ENCODE data around the gene CMTM3.
A peak's percentile ranks its signal among the peaks of the same experiment; 100 is the strongest.
"Not testable (repeated sequence)": the region's sequence is repeated elsewhere in the genome, so short reads cannot be mapped to it uniquely, and the experiment has no call there.

The CMTM3 gene

DNA sequence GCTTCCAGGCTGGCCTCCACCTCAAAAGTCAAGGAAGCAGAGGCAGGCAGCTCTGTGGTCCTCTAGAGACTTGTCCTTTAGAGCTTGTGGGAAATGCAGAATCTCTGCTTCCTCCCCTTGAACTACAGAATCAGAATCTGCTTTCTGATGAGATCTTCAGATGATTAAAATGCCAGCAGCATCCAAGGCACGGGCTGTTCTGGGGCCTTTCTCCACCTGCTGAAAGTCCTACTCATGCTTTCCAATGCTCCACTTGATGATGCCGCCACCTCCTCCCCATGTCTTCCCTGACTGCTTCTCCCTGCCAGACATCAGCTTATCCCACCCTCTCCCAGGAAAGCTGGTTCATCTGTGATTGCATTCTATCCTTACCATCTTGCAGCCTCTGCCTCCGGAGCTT, 33.3 kb downstream of the CMTM3 start:
- no peak for DNase-seq

DNA sequence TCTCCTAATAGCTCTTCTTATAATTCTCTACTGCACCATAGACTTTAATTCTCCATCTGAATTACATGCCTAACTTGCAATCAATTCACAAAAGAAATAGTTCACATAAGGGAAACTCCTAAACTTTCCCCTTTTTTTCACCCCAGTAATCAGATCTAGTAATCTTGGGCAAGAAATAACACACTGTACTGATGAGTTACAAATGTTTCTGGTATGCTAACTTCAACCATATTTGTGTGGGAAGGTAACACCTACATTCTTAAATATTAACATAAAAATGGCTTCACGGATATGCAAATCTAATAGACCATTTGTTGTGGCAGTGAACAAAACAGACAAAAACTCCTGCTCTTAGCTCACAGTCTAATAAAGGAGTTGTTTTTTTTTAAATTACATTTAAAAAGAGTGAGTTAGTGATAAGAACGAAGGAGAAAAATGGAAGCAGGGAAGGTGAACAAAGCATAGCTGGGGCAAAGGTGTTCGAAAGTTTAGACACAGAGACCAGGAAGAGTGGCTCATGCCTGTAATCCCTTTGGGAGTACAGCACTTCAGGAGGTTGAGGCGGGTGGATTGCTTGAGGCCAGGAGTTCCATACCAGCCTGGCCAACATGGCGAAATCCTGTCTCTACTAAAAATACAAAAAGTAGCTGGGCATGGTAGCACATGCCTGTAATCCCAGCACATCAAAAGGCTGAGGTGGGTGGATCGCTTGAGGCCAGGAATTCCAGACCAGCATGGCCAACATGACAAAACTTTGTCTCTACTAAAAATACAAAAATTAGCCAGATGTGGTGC, 34.8 kb downstream of the CMTM3 start:
- no peak for DNase-seq

DNA sequence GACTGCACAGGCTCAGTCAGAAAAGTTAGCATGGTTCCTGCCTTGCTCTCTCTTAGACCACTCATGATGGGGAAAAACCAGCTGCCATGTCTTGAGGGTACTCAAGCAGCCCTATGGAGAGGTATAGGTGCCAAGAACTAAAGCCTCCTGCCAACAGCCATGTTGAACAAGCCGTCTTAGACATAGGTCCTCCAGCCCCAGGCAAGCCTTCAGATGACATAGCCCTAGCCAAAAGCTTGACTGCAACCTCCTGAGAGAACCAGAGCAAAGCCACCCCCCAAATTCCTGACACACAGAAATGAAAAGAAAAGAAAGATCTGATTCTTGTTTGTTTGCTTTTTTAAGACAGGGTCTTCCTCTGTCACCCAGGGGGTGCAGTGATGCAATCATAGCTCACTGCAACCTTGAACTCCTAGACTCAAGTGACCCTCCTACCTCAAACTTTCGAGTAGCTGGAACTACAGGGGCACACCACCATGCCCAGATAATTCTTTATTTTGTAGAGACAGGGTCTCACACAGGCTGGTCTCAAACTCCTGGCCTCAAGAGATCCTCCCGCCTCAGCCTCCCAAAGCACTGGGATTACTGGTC, 36.3 kb downstream of the CMTM3 start:
- DNase-seq = no peak

DNA sequence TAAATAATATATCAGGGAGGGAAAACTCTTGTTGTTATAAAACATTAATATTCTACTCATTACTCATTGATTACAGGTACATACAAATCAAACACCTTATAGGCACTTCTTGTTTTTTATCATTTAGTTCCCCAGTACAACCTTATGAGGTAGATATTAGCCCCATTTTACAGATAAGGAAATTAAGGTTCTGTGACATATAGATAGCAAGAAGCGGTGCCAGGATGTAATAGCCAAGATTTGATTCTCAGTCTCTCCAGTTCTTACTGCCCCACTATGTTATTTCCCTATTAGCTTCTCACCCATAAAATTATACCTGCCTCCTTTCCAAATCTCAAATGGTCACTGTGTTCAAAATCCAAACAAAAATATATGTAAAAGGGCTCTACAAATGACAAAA, 36.9 kb downstream of the CMTM3 start:
- DNase-seq = no peak

DNA sequence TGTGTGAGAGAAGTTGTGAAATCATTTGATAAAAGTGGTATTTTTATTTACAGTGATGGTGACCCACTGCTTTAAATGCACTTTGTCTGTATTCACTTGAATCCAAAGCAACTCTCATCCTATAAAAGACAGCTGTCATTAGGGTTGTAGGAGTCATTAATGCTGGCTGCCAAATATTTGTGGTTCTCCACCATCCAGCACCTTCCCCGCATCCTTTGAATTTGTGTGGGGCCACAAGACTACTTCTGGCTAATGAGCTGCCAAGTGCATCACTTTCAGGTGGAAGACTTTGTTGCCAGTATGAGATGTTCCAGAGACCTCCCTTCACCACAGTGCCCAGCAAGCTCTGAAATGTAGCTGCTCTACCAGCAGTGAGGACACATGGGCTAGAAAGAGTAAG, 43.4 kb downstream of the CMTM3 start:
- DNase-seq = no peak

DNA sequence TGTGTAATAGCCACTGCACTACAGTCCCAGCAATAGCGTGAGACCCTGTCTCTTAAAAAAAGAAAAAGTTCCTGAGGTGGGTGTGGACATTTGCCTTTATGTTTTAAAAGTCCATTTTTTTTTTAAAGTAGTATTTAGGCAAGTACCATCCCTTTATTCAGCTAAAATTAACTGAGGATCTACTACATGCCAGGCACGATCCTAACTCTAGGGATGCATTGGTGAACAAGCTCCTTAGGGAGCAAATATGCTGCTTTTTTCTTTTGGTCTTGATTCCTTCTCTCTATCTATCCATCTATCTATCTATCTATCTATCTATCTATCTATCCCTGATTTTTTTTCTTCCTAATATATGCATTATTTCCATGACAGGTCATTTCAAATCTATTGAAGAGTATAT, 44.7 kb downstream of the CMTM3 start:
- DNase-seq = no peak

DNA sequence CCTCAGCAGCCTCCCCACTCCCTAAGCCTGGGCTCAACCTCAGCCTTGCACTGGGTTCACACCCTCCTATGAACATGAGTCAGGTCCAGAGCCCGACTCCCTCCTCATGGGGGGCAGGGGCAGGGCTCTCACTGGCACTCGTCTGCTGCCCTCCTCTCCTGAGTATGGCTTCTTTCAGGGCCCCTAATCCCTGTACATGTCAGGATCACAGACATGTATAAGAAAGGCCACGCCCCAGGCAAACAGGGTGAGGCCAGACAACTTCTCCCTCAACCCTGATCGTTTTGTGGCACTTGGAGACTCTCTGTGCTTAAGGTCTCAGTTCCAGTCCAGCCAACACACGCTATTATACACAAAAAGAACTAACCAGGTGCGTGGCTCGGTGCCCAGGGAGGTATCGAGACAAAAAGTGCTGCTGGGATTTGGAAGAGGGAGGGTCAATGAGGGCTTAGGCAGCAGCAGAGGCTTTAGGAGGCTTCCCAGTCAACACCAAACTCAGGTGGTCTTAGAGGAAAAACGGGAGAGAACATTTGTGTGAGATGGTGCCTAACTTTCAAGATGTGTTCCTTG, 45.2 kb downstream of the CMTM3 start:
- no peak for DNase-seq

DNA sequence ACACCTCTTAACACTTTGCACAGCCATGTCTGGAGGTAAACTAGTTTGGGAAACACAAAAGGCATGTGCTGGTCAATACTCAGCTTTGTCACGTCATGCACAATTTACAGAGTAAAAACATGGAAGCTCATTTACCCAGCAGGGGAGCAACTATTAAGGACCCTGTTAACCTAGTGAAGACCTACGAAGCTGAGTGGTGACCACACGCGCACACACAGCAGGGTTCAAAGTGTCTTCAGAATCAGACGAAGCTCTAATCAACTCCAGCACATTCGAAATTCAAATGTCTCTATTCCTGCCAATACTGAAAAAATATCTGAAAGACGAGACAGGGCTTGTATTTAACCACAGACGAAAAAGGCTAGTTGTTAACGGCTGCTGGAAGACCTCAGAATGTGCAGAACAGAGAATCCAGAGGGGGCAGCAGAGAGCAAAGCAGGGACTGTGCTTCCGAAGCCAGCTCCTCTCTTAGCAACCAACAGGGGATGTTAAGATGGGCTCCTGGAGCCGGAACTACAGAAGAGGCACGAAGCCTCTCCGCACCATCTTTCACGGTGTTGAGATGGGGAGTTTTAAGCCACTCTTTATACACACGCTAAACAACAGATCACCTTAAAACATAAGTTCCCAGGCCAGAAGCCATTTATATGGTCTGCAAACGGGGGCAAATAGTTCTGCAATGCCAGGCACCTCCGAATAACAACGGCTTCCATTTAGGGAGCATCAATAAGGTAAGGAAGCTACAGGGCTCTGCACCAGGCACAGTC, 46.4 kb downstream of the CMTM3 start:
- DNase-seq = peak; percentile 23 to 88 (median 63)

DNA sequence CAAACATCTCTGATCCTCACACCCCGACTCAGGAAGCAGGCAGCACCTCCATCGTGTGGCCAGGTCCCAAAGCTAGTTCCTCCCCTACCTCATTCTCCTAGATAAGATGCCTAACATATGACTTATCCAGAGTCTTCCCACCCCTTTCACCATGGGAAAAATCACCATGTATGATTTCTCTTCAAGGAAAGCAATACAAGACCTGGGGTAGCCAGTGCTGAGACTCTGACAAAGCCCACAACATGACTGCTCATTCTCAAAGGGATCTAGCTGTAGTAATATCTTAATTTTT, 46.9 kb downstream of the CMTM3 start:
- no peak for DNase-seq

DNA sequence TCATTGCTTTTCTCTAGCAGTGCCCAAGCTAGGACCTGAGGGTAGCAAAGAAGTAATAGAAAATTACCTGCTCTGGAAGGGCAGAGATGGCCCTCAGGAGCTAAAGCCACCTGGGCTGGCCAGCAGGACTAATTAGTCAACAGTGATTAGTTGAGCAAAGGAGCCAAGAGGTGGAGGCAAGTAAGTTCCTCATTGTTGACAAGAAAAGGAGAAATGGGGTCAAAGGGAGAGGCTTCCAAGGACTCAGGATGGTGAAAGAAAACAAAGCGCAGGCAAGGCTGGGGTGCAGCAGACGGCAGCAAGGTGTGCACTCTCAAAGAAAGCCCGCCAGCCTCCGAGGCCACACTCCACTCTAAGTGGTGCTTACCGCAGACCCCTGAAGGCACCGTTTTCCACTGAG, 47.5 kb downstream of the CMTM3 start:
- DNase-seq = no peak

DNA sequence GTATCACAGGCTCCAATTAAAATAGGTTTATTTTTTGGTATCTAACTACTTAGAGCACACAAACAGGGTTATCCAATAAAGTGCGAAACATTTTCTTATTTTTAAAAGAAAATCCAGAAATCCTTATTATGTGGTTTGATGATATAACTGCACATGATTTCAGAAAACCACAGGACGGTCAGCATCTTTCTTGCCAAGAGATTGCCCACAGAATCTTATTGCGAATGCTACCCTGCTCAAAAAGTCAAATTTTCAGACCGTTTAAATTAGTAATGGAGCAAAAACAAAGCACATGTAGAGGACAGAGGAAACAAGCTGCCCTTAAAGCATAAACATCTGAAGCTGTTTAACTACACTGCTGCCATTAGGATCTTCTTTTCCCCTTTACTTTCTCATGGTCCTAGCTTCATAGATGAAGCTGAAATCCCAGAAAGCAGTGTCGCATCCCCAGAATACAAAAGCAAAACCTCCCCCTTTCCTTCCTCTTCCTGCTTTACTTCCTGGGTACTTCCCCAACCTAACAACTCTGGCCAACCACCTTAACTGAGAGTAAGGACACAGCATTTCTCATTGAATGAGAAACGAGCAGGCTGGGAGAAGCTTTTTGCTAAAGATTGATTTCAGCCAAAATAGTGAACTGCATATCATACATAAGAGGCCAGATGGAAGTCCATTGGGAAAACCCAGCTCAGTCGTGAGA, 48.3 kb downstream of the CMTM3 start:
- no peak for DNase-seq

DNA sequence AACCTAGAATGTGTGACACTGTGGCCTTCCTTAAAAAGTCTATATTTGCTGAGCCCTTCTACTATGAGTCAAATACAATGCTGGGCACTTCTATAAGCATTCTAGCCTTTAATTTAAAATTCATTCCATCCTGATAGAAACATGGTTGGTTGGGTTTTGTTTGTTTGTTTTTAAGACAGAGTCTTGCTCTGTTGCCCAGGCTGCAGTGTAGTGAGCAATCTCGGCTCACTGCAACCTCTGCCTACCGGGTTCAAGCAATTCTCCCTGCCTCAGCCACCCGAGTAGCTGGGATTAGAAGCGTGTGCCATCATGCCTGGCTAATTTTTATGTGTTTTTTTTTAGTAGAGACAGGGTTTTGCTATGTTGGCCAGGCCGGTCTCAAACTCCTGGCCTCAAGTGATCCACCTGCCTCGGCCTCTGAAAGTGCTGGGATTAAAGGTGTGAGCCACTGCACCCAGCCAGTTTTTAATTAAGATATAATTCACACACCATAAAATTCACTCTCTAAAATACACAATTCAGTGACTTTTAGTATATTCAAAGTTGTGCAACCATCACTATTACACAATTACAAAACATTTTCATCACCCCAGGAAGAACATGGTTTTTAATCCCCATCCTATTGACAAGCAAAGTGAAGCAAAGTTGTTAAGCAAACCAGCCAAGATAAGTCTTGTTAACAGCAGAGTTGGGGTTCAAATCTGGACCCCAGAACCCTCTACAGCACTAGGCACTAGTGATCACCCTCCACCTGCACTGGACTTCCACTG, 49.3 kb downstream of the CMTM3 start:
- DNase-seq = no peak

DNA sequence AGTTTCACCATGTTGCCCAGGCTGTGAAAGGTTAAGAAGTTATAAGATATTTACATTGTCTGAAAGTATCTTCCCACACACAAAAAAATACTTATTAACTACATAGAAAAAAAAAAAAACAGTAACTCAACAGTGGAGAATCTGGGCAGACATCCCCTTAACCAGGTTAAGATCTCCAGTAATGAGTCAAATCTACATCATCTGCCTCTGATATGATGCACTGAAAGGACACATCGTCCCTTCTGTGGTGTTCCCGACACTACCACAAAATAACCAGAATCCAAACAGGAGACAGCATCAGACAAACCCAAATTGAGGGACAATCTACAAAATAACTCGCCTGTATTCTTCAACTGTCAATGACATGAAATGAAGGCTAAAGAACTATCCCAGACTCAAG, 52.0 kb downstream of the CMTM3 start:
- DNase-seq = no peak

DNA sequence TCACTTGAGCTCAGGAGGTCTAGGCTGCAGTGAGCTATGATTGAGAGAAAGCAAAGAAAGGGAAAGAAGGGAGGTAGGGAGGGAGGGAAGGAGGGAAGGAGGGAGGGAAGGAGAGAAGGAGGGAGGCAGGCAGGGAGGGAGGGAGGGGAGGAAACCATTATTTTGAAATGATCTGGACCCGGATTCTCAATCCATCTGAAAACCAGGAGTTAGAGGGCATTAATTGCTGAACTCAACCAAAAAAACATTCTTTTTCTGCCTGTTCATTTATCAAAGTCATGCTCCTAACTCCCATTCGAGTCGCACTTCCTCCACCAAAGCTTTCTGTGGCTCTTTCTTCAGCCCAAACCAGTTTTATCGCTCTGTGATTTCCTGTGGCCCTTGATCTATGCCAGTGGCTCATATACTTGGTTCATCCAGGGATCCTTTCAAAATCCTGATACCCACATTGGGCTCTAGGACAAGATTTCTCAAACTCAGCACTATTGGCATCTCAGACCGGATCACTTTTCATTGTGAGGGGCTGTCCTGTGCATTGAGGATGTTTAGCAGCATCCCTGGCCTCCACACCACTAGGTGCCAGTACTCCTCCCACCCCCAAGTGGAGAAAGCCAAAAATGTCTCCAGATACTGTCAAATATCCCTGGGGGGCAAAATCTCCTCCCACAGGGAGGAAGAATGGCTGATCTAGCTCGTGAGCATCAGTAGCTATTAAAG, 53.8 kb downstream of the CMTM3 start:
- no peak for DNase-seq

DNA sequence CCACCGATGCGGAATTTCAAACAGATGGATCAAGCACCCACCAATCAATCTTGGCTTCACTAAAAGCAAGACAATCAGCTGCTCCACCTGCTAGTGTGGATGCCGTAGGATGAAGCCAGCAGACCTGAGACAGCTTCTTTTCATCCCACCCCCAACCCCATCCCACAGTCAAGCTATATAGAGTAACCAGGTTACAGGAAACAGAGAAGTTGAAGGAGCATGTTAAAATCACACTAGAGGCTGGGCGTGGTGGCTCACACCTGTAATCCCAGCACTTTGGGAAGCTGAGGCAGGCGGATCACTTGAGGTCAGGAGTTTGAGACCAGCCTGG, 54.3 kb downstream of the CMTM3 start:
- no peak for DNase-seq

DNA sequence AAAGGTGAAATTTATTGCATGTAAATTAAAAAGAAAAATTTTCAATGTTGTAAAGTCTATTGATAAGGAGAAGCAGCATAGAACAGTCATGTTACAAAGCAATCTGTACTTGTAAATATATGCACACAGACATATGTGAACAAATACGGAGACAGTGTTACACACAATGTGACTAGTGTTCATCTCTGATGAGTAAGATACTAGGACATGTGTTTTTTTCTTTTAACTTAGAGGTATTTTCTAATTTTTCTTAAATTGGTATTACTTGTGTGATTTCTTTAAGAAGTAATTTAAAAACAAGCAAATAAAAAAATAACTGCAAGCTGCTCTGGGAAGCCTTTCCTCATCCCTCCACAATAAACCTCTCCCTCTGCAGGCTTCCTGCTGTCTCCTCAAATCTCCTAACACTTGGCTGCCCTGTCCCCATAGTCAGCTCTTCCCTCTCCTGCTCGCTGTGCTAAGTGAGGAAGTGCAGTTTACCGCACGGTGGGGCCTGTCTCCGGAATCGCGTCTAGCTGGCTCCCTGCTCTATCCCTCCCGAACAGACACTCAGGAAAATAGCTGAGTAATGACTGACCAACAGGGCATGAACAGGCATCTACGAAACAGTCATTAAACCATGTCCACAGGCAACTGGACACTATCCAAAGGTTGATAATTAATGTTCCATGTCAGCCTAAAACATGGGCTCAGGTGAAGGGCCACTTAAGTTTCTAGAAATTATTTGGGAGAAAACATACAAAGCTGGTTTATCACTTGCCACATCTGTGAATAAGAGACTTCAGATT, 56.1 kb downstream of the CMTM3 start:
- no peak for DNase-seq

DNA sequence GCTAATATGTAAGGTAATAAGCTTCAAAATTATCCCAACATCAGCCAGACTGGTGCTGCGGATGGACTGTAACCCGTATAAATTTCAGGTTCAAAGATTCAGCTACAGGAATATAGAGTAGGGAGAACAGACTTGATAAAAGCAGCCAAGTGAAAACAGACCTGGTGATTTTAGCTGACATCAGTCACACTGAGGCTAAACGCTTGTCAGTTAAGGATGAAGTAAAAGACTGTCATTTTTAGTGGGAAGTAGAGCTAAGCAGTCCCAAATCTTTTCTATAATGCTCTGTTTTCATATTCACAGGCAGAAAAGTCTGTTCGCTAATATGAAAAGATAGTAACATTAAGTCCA, 56.7 kb downstream of the CMTM3 start:
- DNase-seq = no peak

DNA sequence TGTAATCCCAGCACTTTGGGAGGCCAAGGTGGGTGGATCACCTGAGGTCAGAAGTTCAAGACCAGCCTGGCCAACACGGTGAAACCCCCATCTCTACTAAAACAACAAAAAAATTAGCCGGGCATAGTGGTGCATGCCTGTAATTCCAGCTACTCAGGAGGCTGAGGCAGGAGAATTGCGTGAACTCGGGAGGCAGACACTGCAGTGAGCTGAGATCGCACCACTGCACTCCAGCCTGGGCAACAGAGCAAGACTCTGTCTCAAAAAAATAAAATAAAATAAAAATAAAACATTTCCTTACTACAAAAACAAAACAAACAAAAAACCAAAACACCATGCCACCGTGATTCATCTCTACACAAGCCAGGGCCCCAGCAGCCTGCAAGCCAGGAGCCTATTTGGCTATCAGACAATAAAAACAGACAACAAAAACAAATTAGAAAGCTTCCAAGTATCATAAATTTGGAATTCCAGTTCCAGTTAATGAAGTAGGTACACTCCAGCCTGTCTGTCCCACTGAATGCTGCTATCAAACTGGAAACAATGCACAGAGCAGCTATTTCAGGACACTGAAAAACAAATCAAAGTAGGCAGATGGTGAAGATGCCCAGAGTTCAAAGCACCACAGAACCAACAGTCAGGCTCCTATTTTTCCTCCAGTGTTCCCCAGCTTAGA, 57.3 kb downstream of the CMTM3 start:
- DNase-seq = not testable (repeated sequence)

DNA sequence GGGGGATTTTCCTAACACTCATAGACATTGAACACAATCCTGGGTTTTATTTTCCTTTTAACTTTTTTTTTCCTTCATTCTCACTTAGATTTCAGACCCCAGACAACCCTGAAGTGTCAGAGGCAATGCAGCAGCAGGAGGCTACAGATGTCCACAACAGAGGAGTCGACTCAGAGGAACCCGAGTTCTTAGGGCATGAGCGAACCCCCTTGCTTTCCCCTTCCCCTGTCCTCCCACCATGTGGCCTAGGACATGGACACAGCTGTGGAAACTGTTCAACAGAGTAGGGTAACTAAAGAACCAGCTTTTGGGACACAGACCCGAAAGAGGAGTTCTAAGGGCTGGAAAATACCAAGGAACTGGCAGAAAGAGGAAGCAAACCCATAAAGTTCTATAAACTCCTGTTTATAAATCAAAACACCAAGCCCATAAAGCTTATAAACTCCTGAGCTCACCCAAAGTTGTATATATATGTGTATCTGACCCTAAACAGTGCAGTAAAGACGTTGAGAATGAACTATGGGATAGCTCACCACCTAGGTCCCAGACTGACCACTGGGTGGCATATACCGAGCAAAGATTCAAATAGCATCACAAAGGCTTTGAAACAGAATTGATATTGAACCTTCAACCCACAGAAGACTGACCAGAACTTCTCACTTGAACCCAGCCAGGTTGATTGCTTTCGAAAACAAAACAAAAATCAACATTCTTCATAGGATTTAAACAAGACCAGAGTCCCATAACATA, 58.1 kb downstream of the CMTM3 start:
- no peak for DNase-seq
